ENCODE data around the gene SMC4. TPM values are rescaled to one million over a fixed set of nuclear protein-coding genes. Genes with fewer than 3 reads are reported as not detected.

Gene SMC4
- total and polyA plus RNA-seq, 2 of the 8 experiments (the other 6 are each of a cell fraction or from before 2014, with no cell fraction given): 26.6 to 118 TPM

DNA sequence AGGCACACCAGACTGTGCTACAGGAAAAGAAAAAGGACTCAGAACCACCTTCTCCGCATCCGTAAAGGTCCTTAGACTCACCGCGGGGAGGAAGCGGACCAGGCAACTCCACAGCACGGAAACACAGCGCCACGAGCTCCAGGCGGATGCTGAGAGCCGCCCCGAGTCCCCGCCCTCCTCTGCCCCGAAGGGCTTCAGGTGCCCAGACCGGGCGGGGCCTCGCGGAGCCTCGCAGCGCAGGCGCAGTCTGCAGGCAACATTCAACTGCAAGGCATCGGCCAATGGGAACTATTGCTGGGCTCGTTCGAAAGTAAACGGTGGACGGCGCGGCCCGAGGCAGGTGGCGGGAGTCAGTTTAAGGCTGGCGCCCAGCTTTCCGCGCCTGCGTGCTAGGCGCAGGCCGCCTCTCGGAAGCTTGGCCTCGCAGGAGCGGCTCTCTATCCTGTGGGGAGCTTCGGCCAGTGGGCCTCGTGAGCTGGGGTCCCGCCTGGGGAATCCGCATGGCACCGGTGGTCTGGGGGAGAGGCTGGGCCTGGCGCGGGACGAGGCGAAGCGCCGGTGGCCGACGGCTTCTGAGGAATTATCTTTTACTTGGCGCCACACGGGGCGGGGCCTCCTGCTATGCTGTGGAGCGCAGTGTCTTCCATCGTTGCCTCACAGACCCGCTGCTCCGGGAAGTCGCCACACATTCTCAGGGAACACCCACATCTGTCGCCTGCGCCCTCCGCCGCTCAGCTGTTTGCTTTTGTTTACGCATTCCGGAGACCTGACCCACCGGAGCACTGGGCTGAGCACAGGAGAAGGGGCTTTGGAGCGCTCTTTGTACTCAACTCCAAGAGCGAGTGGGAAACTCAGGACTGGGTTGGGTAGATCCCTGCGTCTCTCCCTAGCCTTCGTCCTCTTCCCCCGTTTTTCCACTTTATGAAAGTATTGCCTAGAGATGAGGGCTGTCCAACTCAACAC lies 50.5 kb downstream of the SMC4 start, which contains the start of gene TRIM59 (continued):
- TF ChIP-seq, protein P1, sequence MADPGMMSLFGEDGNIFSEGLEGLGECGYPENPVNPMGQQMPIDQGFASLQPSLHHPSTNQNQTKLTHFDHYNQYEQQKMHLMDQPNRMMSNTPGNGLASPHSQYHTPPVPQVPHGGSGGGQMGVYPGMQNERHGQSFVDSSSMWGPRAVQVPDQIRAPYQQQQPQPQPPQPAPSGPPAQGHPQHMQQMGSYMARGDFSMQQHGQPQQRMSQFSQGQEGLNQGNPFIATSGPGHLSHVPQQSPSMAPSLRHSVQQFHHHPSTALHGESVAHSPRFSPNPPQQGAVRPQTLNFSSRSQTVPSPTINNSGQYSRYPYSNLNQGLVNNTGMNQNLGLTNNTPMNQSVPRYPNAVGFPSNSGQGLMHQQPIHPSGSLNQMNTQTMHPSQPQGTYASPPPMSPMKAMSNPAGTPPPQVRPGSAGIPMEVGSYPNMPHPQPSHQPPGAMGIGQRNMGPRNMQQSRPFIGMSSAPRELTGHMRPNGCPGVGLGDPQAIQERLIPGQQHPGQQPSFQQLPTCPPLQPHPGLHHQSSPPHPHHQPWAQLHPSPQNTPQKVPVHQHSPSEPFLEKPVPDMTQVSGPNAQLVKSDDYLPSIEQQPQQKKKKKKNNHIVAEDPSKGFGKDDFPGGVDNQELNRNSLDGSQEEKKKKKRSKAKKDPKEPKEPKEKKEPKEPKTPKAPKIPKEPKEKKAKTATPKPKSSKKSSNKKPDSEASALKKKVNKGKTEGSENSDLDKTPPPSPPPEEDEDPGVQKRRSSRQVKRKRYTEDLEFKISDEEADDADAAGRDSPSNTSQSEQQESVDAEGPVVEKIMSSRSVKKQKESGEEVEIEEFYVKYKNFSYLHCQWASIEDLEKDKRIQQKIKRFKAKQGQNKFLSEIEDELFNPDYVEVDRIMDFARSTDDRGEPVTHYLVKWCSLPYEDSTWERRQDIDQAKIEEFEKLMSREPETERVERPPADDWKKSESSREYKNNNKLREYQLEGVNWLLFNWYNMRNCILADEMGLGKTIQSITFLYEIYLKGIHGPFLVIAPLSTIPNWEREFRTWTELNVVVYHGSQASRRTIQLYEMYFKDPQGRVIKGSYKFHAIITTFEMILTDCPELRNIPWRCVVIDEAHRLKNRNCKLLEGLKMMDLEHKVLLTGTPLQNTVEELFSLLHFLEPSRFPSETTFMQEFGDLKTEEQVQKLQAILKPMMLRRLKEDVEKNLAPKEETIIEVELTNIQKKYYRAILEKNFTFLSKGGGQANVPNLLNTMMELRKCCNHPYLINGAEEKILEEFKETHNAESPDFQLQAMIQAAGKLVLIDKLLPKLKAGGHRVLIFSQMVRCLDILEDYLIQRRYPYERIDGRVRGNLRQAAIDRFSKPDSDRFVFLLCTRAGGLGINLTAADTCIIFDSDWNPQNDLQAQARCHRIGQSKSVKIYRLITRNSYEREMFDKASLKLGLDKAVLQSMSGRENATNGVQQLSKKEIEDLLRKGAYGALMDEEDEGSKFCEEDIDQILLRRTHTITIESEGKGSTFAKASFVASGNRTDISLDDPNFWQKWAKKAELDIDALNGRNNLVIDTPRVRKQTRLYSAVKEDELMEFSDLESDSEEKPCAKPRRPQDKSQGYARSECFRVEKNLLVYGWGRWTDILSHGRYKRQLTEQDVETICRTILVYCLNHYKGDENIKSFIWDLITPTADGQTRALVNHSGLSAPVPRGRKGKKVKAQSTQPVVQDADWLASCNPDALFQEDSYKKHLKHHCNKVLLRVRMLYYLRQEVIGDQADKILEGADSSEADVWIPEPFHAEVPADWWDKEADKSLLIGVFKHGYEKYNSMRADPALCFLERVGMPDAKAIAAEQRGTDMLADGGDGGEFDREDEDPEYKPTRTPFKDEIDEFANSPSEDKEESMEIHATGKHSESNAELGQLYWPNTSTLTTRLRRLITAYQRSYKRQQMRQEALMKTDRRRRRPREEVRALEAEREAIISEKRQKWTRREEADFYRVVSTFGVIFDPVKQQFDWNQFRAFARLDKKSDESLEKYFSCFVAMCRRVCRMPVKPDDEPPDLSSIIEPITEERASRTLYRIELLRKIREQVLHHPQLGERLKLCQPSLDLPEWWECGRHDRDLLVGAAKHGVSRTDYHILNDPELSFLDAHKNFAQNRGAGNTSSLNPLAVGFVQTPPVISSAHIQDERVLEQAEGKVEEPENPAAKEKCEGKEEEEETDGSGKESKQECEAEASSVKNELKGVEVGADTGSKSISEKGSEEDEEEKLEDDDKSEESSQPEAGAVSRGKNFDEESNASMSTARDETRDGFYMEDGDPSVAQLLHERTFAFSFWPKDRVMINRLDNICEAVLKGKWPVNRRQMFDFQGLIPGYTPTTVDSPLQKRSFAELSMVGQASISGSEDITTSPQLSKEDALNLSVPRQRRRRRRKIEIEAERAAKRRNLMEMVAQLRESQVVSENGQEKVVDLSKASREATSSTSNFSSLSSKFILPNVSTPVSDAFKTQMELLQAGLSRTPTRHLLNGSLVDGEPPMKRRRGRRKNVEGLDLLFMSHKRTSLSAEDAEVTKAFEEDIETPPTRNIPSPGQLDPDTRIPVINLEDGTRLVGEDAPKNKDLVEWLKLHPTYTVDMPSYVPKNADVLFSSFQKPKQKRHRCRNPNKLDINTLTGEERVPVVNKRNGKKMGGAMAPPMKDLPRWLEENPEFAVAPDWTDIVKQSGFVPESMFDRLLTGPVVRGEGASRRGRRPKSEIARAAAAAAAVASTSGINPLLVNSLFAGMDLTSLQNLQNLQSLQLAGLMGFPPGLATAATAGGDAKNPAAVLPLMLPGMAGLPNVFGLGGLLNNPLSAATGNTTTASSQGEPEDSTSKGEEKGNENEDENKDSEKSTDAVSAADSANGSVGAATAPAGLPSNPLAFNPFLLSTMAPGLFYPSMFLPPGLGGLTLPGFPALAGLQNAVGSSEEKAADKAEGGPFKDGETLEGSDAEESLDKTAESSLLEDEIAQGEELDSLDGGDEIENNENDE (IDR thresholded peaks at IDR 0.05; ENCODE audit: insufficient replicate concordance, low read length): peak; percentile 57
- TF ChIP-seq POLR2AphosphoS5 (IDR thresholded peaks at IDR 0.05; ENCODE audit: low read depth, low read length) (peak; percentile 90), SAP30 (IDR thresholded peaks at IDR 0.05; ENCODE audit: insufficient read depth, insufficient replicate concordance, low read length) (peak; percentile 70), RNF2 (IDR thresholded peaks at IDR 0.05; ENCODE audit: borderline replicate concordance, low read depth, low read length, missing control alignments, poor library complexity, severe bottlenecking) (no peak), CTBP2 (IDR thresholded peaks at IDR 0.05; ENCODE audit: borderline replicate concordance, insufficient read depth, insufficient read length, low read length) (no peak), NRF1 (IDR thresholded peaks at IDR 0.05; ENCODE audit: low read depth, low read length) (peak; percentile 78), ZNF274 (IDR thresholded peaks at IDR 0.05; ENCODE audit: borderline replicate concordance, extremely low read depth, low read length) (no peak)
- TF ChIP-seq, protein P2, sequence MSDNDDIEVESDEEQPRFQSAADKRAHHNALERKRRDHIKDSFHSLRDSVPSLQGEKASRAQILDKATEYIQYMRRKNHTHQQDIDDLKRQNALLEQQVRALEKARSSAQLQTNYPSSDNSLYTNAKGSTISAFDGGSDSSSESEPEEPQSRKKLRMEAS (IDR thresholded peaks at IDR 0.05): peak; percentile 99
